Inflammatory macrophage treated with lipopolysaccharide for 4 hours (primary cell): ENCODE measurements around the gene EPB41L2.
A peak's percentile ranks its signal among the peaks of the same experiment; 100 is the strongest.
"Not testable (repeated sequence)": the region's sequence is repeated elsewhere in the genome, so short reads cannot be mapped to it uniquely, and the experiment has no call there.

Experiments
- DNase-seq: peaks from one replicate; pipeline ENCODE4 v3.0.0-alpha.2; 2020

Gene EPB41L2

GRCh38 chr6:130829333-130829910, 233.6 kb downstream of the EPB41L2 start:
- peak; percentile 2 for DNase-seq

- no peak for DNase-seq
Observed at GRCh38 chr6:130827247-130828149, 235.5 kb downstream of the EPB41L2 start, which contains the start of gene SMLR1. SMLR1 (plus strand) TSS chr6:130827406; CDS start chr6:130827414, 8 bp downstream.

GRCh38 chr6:130826442-130827246, 236.4 kb downstream of the EPB41L2 start:
- no peak for DNase-seq

- no peak for DNase-seq
Observed at GRCh38 chr6:130825772-130826441, 237.1 kb downstream of the EPB41L2 start.

GRCh38 chr6:130824978-130825694, 237.9 kb downstream of the EPB41L2 start:
- DNase-seq = no peak

- DNase-seq = no peak
Observed at GRCh38 chr6:130822736-130823135, 240.3 kb downstream of the EPB41L2 start.

- DNase-seq = no peak
Observed at GRCh38 chr6:130815200-130816071, 247.6 kb downstream of the EPB41L2 start.

- DNase-seq = no peak
Observed at GRCh38 chr6:130814506-130814905, 248.5 kb downstream of the EPB41L2 start.

GRCh38 chr6:130811932-130812331, 251.1 kb downstream of the EPB41L2 start:
- DNase-seq = no peak

- no peak for DNase-seq
Observed at GRCh38 chr6:130810307-130811030, 252.6 kb downstream of the EPB41L2 start.

GRCh38 chr6:130801368-130801767, 261.7 kb downstream of the EPB41L2 start:
- not testable (repeated sequence) for DNase-seq

GRCh38 chr6:130797061-130797460, 266.0 kb downstream of the EPB41L2 start:
- DNase-seq = no peak

GRCh38 chr6:130796313-130796905, 266.6 kb downstream of the EPB41L2 start:
- DNase-seq = no peak

- DNase-seq = no peak
Observed at GRCh38 chr6:130794738-130795137, 268.3 kb downstream of the EPB41L2 start.

GRCh38 chr6:130794010-130794697, 268.9 kb downstream of the EPB41L2 start:
- DNase-seq = no peak
